ENCODE data around the gene SLC16A1. TPM values are rescaled to one million over a fixed set of nuclear protein-coding genes. Genes with fewer than 3 reads are reported as not detected.

SLC16A1 gene
- total and polyA plus RNA-seq, 11 donors, result 60.5 to 192 (median 124) TPM

DNA sequence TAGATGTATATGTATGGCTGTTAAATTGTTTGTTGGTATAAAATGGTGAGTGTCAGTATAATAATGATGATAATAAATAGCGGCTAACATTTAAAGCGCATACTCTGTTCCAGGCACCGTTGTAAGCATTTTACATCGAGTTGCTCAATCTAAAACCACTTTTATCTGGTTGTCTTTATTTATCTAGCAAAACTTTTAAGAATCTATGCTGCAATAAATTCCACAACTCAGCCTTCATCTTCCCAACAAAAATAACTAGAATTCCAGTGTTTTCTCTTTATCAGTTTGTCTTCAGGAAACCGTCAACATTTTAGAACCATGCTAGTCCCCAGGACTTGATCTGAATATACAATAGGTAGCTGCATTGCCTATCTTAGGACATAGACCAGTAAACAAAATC is 19.3 kb upstream of the SLC16A1 start:
- H3K36me3 ChIP-seq, result peaks cover 0 to 3% (median 0%) of the 10 kb centered on the region in 9 donors
- TF ChIP-seq, protein P1, sequence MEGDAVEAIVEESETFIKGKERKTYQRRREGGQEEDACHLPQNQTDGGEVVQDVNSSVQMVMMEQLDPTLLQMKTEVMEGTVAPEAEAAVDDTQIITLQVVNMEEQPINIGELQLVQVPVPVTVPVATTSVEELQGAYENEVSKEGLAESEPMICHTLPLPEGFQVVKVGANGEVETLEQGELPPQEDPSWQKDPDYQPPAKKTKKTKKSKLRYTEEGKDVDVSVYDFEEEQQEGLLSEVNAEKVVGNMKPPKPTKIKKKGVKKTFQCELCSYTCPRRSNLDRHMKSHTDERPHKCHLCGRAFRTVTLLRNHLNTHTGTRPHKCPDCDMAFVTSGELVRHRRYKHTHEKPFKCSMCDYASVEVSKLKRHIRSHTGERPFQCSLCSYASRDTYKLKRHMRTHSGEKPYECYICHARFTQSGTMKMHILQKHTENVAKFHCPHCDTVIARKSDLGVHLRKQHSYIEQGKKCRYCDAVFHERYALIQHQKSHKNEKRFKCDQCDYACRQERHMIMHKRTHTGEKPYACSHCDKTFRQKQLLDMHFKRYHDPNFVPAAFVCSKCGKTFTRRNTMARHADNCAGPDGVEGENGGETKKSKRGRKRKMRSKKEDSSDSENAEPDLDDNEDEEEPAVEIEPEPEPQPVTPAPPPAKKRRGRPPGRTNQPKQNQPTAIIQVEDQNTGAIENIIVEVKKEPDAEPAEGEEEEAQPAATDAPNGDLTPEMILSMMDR (IDR thresholded peaks at IDR 0.05), result no peak
- no peak for TF ChIP-seq POLR2A (IDR thresholded peaks at IDR 0.05)
- no peaks in the 10 kb centered on the region for H3K27me3 ChIP-seq
- no peaks in the 10 kb centered on the region for H3K9me3 ChIP-seq
- intact Hi-C loops (cut with DNase I), result no loop called here
- H3K27ac ChIP-seq, result no peak overlapping the region
- peaks cover 0 to 19% (median 0%) of the 10 kb centered on the region in 12 donors for H3K4me1 ChIP-seq
- ATAC-seq (no peak), DNase-seq (no peak)
- 85 to 89% (median 86%) methylated on average over 5 of the region's 5 CpGs for WGBS, 4 donors
- H3K4me3 ChIP-seq, result no peak overlapping the region

GRCh38 chr1:112974646-112975045 is 18.6 kb upstream of the SLC16A1 start:
- no peak for ATAC-seq
- H3K27ac ChIP-seq, result peak overlapping the region in 1 of 12 donors; percentile 7
- TF ChIP-seq, protein P1 (IDR thresholded peaks at IDR 0.05), result no peak
- TF ChIP-seq POLR2A (IDR thresholded peaks at IDR 0.05), result no peak
- WGBS, 4 donors, result 50 to 64% (median 60%) methylated on average over 1 of the region's 1 CpG
- no peaks in the 10 kb centered on the region for H3K27me3 ChIP-seq
- DNase-seq, result no peak
- H3K4me3 ChIP-seq, result no peak overlapping the region
- H3K9me3 ChIP-seq, result no peaks in the 10 kb centered on the region
- H3K36me3 ChIP-seq, result peaks cover 0 to 8% (median 0%) of the 10 kb centered on the region in 9 donors
- intact Hi-C loops (cut with DNase I), result no loop called here
- peaks cover 0 to 19% (median 0%) of the 10 kb centered on the region in 12 donors for H3K4me1 ChIP-seq

DNA sequence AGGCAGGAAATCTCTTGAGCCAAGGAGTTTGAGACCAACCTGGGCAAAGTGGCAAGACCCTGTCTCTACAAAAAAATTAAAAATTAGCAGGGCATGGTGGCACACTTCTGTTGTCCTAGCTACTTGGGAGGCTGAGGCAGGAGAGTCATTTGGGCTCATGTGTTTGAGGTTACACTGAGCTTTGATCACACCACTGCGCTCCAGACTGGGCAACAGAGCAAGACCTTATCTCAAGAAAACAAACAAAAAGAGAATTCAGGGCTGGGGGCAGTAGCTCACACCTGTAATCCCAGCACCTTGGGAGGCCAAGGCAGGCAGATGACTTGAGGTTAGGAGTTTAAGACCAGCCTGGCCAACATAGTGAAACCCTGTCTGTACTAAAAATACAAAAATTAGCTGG is 17.8 kb upstream of the SLC16A1 start:
- peaks cover 0 to 18% (median 0%) of the 10 kb centered on the region in 12 donors for H3K4me1 ChIP-seq
- no peak for ATAC-seq
- TF ChIP-seq, protein P1 (IDR thresholded peaks at IDR 0.05), result no peak
- TF ChIP-seq POLR2A (IDR thresholded peaks at IDR 0.05), result no peak
- peaks cover 0 to 10% (median 0%) of the 10 kb centered on the region in 9 donors for H3K36me3 ChIP-seq
- H3K27me3 ChIP-seq, result no peaks in the 10 kb centered on the region
- no peak overlapping the region for H3K4me3 ChIP-seq
- peak overlapping the region in 1 of 12 donors; percentile 7 for H3K27ac ChIP-seq
- intact Hi-C loops (cut with DNase I), result no loop called here
- DNase-seq, result no peak
- WGBS, 4 donors, result 95 to 100% (median 97%) methylated on average over 1 of the region's 1 CpG
- H3K9me3 ChIP-seq, result no peaks in the 10 kb centered on the region

- Histone ChIP-seq H3K36me3 (peaks cover 3 to 37% (median 27%) of the 10 kb centered on the region in 9 donors), H3K27me3 (no peaks in the 10 kb centered on the region), H3K27ac (no peak overlapping the region), H3K4me1 (peaks cover 0 to 11% (median 0%) of the 10 kb centered on the region in 12 donors), H3K4me3 (no peak overlapping the region), H3K9me3 (no peaks in the 10 kb centered on the region)
- WGBS, 4 donors, result 73 to 82% (median 78%) methylated on average over 1 of the region's 1 CpG
- ATAC-seq (no peak), DNase-seq (no peak)
- TF ChIP-seq POLR2A (IDR thresholded peaks at IDR 0.05), result no peak
- TF ChIP-seq, protein P1 (IDR thresholded peaks at IDR 0.05), result no peak
- intact Hi-C loops (cut with DNase I), result no loop called here
These were observed 15.0 kb upstream of the SLC16A1 start for GRCh38 chr1:112971006-112971405.
